ENCODE measurements around the gene LRRC43.

Gene LRRC43

DNA sequence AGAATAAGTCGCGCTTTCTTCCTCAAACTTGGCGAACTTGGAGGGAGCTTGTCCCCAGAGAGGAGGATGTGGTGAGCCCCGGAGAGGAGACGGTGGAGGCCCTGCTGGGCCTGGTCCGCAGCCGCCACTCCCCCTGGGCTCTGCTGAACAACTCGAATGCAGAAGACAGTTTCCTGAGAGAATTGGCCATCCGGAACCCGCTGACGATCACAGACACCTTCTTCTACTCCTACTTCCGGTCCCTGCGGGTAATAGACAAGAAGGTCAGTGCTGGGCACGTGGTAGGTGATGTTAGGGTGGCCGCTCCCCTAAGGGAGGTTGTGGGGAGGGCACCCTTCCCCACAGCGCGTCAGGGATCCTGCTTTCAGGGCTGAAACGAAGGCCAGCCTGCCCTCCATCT lies 1.6 kb downstream of the LRRC43 start:
- Histone ChIP-seq H3K9me3 (ENCODE audit: control insufficient read depth, insufficient read depth, low read length) (no peaks in the 10 kb centered on the region), H3K4me3 (ENCODE audit: low read depth, low read length) (no peak overlapping the region), H3K4me1 (ENCODE audit: control insufficient read depth, insufficient read depth, low read length) (peaks cover 2% of the 10 kb centered on the region), H3K27me3 (ENCODE audit: control insufficient read depth, insufficient read depth, low read length) (peaks cover 4% of the 10 kb centered on the region), H3K36me3 (ENCODE audit: control insufficient read depth, insufficient read depth, low read length) (no peaks in the 10 kb centered on the region), H3K9ac (ENCODE audit: low read depth, low read length) (no peak overlapping the region)

DNA sequence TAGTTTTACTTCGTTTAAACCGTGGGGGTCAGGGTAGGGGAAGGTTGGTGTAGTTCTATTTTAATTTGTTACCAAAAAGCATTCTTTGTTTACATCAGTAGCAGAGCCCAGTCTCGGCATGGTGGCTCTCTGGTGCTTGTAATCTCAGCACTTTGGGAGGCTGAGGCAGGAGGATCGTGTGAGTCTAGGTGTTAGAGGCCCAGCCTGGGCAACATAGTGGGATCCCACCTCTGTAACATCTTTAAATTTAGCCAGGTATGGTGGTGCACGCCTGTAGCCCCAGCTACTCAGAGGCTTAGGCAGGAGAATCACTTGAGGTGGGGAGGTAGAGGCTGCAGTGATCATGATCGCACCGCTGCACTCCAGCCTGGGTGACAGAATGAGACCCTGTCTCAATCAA lies 2.2 kb downstream of the LRRC43 start:
- Histone ChIP-seq H3K9me3 (ENCODE audit: control insufficient read depth, insufficient read depth, low read length) (no peaks in the 10 kb centered on the region), H3K27me3 (ENCODE audit: control insufficient read depth, insufficient read depth, low read length) (peaks cover 4% of the 10 kb centered on the region), H3K36me3 (ENCODE audit: control insufficient read depth, insufficient read depth, low read length) (no peaks in the 10 kb centered on the region), H3K9ac (ENCODE audit: low read depth, low read length) (no peak overlapping the region), H3K4me3 (ENCODE audit: low read depth, low read length) (no peak overlapping the region), H3K4me1 (ENCODE audit: control insufficient read depth, insufficient read depth, low read length) (peaks cover 2% of the 10 kb centered on the region)

DNA sequence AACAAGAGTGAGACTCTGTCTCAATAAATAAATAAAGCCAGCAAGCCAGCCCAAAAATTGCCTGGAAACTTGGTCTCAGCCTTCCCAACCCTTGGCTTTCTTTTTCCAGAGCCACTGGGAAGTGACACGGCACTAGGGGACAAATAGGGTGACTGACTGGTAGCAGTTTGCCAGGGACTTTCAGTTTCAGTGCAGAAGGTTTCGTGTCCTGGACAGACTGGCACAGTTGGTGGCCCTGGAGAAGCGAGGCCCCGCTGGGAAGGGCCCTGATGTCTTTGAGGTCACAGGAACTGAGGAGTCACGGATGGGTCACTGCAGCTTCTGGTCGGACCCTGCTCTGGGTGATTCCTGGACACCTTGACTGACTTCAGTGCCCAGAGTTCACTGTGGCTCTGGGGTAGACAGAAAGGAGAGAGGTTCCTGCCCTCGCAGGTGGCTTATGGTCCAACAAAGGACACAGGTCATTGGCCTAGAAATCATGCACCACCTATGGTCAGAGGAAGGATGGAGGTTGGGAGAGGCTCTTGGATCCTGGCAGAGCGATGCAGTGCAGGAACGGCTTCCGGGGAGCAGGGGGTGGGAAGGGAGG lies 2.7 kb downstream of the LRRC43 start:
- no peak overlapping the region for H3K4me3 ChIP-seq (ENCODE audit: low read depth, low read length)
- no peak overlapping the region for H3K9ac ChIP-seq (ENCODE audit: low read depth, low read length)
- H3K4me1 ChIP-seq (ENCODE audit: control insufficient read depth, insufficient read depth, low read length), result peaks cover 2% of the 10 kb centered on the region
- no peaks in the 10 kb centered on the region for H3K36me3 ChIP-seq (ENCODE audit: control insufficient read depth, insufficient read depth, low read length)
- H3K27me3 ChIP-seq (ENCODE audit: control insufficient read depth, insufficient read depth, low read length), result peaks cover 4% of the 10 kb centered on the region
- no peaks in the 10 kb centered on the region for H3K9me3 ChIP-seq (ENCODE audit: control insufficient read depth, insufficient read depth, low read length)

DNA sequence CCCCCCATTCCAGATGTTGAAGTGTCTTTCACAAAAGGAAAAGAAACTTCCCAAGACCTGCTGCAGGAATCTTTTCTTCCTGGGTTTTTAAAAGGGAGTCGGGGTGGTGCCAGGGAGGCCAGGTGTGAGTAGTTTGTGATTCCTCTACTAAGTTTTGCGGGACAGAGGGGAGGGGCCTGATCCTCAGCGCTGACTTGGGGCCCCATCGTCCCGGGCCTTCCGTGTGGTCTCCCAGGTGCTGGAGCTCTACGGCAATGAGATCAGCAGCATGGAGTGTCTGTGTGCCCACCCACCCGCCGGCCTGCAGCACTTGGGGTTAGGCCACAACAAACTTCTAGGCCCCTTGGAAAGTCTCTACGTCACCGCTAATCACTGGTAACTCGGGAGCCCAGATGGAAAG lies 4.5 kb downstream of the LRRC43 start:
- Histone ChIP-seq H3K9me3 (ENCODE audit: control insufficient read depth, insufficient read depth, low read length) (no peaks in the 10 kb centered on the region), H3K9ac (ENCODE audit: low read depth, low read length) (no peak overlapping the region), H3K27me3 (ENCODE audit: control insufficient read depth, insufficient read depth, low read length) (peaks cover 4% of the 10 kb centered on the region), H3K4me3 (ENCODE audit: low read depth, low read length) (no peak overlapping the region), H3K36me3 (ENCODE audit: control insufficient read depth, insufficient read depth, low read length) (no peaks in the 10 kb centered on the region), H3K4me1 (ENCODE audit: control insufficient read depth, insufficient read depth, low read length) (peaks cover 2% of the 10 kb centered on the region)

DNA sequence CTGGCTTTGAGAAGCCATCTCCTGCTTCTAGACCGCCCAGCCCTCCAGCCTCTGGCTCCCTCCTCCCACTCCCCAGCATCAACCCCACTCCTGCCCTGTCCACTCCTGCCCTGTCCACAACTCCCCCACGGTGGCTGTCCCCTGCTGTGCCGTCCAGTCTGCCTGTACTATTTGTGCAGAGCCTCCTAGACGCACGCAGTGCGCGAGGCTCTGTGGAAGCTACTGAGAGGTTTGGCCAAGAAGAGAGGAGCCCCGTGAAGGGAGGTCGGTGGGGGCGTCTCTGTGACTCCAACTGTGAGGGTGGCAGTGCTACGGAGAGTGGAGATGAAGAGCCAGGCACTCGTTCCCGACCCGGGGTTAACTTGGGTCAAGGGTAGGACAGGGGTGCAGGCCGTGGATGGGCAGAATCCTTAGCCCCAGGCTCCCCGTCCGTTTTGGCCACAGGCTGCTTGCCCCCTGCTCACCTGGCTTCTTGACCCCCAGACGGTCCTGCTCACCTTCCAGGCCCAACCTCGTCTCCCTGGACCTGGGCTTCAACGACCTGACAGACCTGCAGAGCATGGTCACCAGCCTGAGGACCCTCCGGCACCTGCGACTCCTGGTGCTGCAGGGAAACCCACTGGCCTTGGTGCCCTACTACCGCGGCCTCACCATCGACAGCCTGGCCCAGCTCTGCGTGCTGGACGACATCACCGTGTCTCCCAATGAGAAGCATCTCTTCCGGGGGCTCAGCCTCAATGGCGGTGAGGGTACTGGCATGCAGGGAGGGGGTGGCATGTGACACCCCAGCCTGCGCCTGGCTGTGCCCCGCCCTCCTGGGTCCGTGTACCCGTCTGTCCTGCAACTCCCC lies 6.9 kb downstream of the LRRC43 start:
- H3K4me1 ChIP-seq (ENCODE audit: control insufficient read depth, insufficient read depth, low read length), result no peaks in the 10 kb centered on the region
- no peaks in the 10 kb centered on the region for H3K9me3 ChIP-seq (ENCODE audit: control insufficient read depth, insufficient read depth, low read length)
- H3K9ac ChIP-seq (ENCODE audit: low read depth, low read length), result no peak overlapping the region
- H3K27me3 ChIP-seq (ENCODE audit: control insufficient read depth, insufficient read depth, low read length), result no peaks in the 10 kb centered on the region
- no peaks in the 10 kb centered on the region for H3K36me3 ChIP-seq (ENCODE audit: control insufficient read depth, insufficient read depth, low read length)
- no peak overlapping the region for H3K4me3 ChIP-seq (ENCODE audit: low read depth, low read length)

DNA sequence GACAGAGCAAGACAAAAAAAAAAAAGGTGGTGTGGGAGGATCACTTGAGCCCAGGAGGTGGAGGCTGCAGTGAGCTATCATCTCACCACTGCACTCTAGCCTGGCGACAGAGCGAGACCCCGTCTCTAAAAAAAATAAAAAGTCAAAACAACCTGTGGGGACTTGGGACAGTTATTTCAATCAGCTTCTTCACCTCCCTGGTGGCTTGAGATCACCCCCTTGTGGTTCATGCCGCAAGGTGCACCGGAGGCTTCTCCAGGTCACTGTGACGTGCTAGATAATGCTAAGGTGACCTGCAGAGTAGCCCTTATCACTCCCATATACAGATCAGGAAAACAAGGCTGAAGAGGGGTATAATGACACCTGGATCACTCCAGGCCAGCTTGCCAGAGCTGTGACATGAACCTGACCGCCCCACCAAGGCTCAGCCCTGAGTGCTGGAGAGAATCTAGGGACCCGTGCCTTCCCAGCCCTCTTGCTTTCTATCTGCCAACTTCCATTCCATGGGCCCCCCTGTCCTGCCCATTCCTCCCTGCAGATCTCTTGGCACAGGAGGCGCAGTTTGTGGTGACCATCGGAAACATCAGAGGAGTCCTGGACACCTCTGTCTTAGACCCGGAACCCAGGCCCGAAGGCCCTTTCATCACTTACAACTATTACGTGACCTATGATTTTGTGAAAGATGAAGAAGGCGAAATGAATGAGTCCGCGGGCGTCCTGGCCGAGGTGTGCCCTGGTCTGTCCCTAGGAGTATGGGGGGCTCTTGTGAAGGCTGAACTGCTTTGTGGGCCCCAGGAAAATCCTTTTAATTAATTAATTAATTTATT lies 8.1 kb downstream of the LRRC43 start:
- Histone ChIP-seq H3K9me3 (ENCODE audit: control insufficient read depth, insufficient read depth, low read length) (no peaks in the 10 kb centered on the region), H3K27me3 (ENCODE audit: control insufficient read depth, insufficient read depth, low read length) (no peaks in the 10 kb centered on the region), H3K4me1 (ENCODE audit: control insufficient read depth, insufficient read depth, low read length) (no peaks in the 10 kb centered on the region), H3K36me3 (ENCODE audit: control insufficient read depth, insufficient read depth, low read length) (no peaks in the 10 kb centered on the region), H3K4me3 (ENCODE audit: low read depth, low read length) (no peak overlapping the region), H3K9ac (ENCODE audit: low read depth, low read length) (no peak overlapping the region)

DNA sequence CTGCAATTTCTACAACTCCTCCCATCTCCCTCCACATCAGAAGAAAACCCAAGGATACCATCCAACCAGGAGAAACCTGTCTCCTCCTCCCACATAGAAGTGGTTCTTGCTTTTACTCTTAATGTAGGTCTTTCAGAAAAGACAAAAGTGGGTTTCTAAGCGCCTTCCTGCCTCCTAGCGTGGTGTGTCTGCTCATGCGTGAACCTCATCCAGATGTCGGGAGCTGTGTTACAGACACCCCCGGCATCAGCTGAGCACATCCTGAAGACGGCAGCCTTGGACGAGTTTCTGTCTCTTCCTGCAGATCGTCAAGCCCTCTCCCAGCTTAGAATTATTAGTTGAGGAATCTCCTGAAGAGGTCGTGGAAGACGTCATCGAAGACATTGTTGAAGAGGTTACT lies 9.5 kb downstream of the LRRC43 start:
- Histone ChIP-seq H3K36me3 (ENCODE audit: control insufficient read depth, insufficient read depth, low read length) (no peaks in the 10 kb centered on the region), H3K4me1 (ENCODE audit: control insufficient read depth, insufficient read depth, low read length) (no peaks in the 10 kb centered on the region), H3K27me3 (ENCODE audit: control insufficient read depth, insufficient read depth, low read length) (peaks cover 3% of the 10 kb centered on the region), H3K4me3 (ENCODE audit: low read depth, low read length) (no peak overlapping the region), H3K9me3 (ENCODE audit: control insufficient read depth, insufficient read depth, low read length) (no peaks in the 10 kb centered on the region), H3K9ac (ENCODE audit: low read depth, low read length) (no peak overlapping the region)

DNA sequence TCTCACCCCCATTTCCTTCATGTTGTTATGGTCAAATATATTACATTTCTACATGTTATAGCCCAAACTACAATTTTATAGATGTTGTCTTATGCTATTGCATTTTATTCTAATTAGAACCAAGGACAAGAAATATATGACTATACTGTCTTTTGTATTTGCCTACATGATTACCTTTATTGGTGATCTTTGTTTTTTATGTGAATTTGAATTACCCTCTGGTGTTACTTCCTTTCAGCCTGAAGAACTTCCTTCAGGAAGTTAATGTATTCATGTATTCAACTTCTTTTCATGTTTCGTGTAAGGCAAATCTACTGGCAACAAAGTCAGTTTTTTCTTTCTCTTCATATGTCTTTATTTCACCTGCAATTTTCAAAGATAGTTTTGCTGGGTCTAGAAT lies 11.9 kb downstream of the LRRC43 start:
- H3K4me1 ChIP-seq (ENCODE audit: control insufficient read depth, insufficient read depth, low read length), result no peaks in the 10 kb centered on the region
- H3K9ac ChIP-seq (ENCODE audit: low read depth, low read length), result no peak overlapping the region
- peaks cover 3% of the 10 kb centered on the region for H3K27me3 ChIP-seq (ENCODE audit: control insufficient read depth, insufficient read depth, low read length)
- H3K36me3 ChIP-seq (ENCODE audit: control insufficient read depth, insufficient read depth, low read length), result no peaks in the 10 kb centered on the region
- no peaks in the 10 kb centered on the region for H3K9me3 ChIP-seq (ENCODE audit: control insufficient read depth, insufficient read depth, low read length)
- no peak overlapping the region for H3K4me3 ChIP-seq (ENCODE audit: low read depth, low read length)

DNA sequence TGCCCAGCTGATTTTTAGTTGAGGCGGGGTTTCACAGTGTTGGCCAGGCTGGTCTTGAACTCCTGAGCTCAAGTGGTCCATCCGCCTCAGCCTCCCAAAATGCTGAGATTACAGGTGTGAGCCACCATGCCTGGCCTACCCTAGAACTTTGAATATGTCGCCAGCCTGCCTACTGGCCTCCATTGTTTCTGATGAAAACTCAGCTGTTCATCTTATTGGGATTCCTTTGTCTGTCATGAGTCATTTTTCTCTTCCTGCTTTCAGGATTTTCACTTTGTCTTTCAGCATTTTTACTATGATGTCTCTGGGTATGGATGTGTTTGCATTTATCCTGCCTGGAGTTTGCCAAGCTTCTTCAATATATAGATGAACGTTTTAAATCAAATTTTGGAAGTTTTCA lies 12.5 kb downstream of the LRRC43 start:
- no peaks in the 10 kb centered on the region for H3K4me1 ChIP-seq (ENCODE audit: control insufficient read depth, insufficient read depth, low read length)
- no peaks in the 10 kb centered on the region for H3K36me3 ChIP-seq (ENCODE audit: control insufficient read depth, insufficient read depth, low read length)
- H3K4me3 ChIP-seq (ENCODE audit: low read depth, low read length), result no peak overlapping the region
- H3K27me3 ChIP-seq (ENCODE audit: control insufficient read depth, insufficient read depth, low read length), result peaks cover 3% of the 10 kb centered on the region
- no peaks in the 10 kb centered on the region for H3K9me3 ChIP-seq (ENCODE audit: control insufficient read depth, insufficient read depth, low read length)
- H3K9ac ChIP-seq (ENCODE audit: low read depth, low read length), result no peak overlapping the region

DNA sequence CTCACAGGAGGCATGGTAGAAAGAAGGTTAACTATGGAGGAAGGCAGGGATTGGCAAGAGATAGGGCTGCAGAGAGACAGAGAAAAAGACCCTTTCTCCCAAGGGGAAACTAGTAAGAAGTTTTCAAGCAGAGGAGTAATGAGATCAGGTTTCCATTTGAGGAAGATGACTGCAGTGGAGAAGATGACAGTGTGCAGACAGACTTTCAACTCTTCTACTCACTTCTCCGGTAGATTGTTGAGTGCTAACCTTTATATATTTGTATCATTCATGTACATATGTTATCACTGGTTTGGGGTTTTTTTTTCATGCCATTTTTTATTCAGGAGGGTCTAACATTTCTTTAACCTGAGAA lies 14.7 kb downstream of the LRRC43 start:
- Histone ChIP-seq H3K4me3 (ENCODE audit: low read depth, low read length) (no peak overlapping the region), H3K9me3 (ENCODE audit: control insufficient read depth, insufficient read depth, low read length) (no peaks in the 10 kb centered on the region), H3K9ac (ENCODE audit: low read depth, low read length) (no peak overlapping the region), H3K27me3 (ENCODE audit: control insufficient read depth, insufficient read depth, low read length) (peaks cover 12% of the 10 kb centered on the region), H3K4me1 (ENCODE audit: control insufficient read depth, insufficient read depth, low read length) (no peaks in the 10 kb centered on the region), H3K36me3 (ENCODE audit: control insufficient read depth, insufficient read depth, low read length) (no peaks in the 10 kb centered on the region)

DNA sequence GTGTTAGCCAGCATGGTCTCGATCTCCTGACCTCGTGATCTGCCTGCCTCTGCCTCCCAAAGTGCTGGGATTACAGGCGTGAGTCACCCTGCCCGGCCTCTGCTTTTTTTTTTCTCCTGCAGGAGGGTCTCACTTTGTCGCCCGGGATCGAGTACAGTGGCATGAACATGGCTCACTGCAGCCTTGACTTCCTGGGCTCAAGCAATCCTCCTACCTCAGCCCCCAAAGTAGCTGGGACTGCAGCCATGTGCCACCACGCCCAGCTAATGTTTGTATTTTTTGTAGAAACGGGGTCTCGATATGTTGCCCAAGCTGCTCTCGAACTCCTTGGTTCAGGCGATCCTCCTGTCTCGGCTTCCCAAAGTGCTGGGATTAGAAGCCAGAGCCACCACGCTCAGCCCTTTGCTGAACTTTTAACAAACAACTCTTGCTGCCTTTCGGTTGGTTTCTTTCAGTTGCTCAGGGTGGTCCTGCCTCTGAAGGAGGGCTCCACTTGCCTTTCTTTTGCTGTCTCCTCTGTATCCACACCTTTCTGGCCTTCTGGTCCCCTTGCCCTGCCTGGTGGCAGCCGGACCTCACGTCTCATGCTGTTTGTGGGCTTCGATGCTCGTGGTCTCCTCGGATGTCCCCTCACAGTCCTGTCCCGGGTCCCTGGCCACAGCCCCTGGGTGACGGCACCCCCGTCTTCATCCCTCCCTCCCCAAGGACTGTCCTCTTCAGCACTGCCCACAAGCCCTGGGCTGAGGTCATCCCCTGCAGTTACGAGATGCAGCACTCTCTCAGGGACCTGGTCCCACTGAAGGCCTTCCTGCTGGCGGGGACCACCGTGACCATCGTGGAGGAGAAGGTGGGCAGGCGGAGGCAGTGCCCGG lies 16.8 kb downstream of the LRRC43 start:
- H3K9ac ChIP-seq (ENCODE audit: low read depth, low read length), result no peak overlapping the region
- H3K4me3 ChIP-seq (ENCODE audit: low read depth, low read length), result no peak overlapping the region
- peaks cover 21% of the 10 kb centered on the region for H3K27me3 ChIP-seq (ENCODE audit: control insufficient read depth, insufficient read depth, low read length)
- H3K36me3 ChIP-seq (ENCODE audit: control insufficient read depth, insufficient read depth, low read length), result no peaks in the 10 kb centered on the region
- H3K9me3 ChIP-seq (ENCODE audit: control insufficient read depth, insufficient read depth, low read length), result no peaks in the 10 kb centered on the region
- H3K4me1 ChIP-seq (ENCODE audit: control insufficient read depth, insufficient read depth, low read length), result no peaks in the 10 kb centered on the region
